Activated naive CD4-positive, alpha-beta T cell treated with anti-CD3 and anti-CD28 coated beads for 36 hours (primary cell): ENCODE measurements around the gene SLC48A1. TPM values are rescaled to one million over a fixed set of nuclear protein-coding genes. Genes with fewer than 3 reads are reported as not detected.

Source experiments
- CTCF ChIA-PET: fragments of 350-600 bp; sonication (Branson Sonifier 250); formaldehyde crosslinking; loops from one replicate; lab custom pipeline; 2021; ENCODE audit warnings: antibody characterized with exemption; lab: Charles Lee
- DNase-seq: peaks from one replicate; pipeline ENCODE4 v3.0.0-alpha.2; 2020
- H3K27ac Mint-ChIP-seq: one replicate; pipeline ENCODE4 v1.8.0; 2021; ENCODE audit warnings: mild to moderate bottlenecking, mixed read lengths
- H3K27me3 Mint-ChIP-seq: one replicate; pipeline ENCODE4 v1.8.0; 2021; ENCODE audit warnings: low read depth, mixed read lengths
- H3K36me3 Mint-ChIP-seq: one replicate; pipeline ENCODE4 v1.8.0; 2021; ENCODE audit warnings: low read depth, mixed read lengths
- H3K4me1 Mint-ChIP-seq: one replicate; pipeline ENCODE4 v1.8.0; 2021; ENCODE audit warnings: low read depth, mixed read lengths
- H3K4me3 Mint-ChIP-seq: one replicate; pipeline ENCODE4 v1.8.0; 2021; ENCODE audit warnings: mild to moderate bottlenecking, moderate library complexity, mixed read lengths
- H3K9me3 Mint-ChIP-seq: one replicate; pipeline ENCODE4 v1.8.0; 2021; ENCODE audit warnings: mixed read lengths
- intact Hi-C: fragments of 100-400 bp; cut with micrococcal nuclease; formaldehyde crosslinking; loops from one replicate; pipeline ENCODE4 v1.15.1; 2023
- total RNA-seq, 2 experiments: library from RNA; stranded (reverse); gene quantifications; one replicate each; pipeline ENCODE4 v1.2.3, GENCODE V29; 2021

Gene SLC48A1
- total RNA-seq, 2 experiments from 2014 or later, result 16.6 to 21.0 TPM

DNA sequence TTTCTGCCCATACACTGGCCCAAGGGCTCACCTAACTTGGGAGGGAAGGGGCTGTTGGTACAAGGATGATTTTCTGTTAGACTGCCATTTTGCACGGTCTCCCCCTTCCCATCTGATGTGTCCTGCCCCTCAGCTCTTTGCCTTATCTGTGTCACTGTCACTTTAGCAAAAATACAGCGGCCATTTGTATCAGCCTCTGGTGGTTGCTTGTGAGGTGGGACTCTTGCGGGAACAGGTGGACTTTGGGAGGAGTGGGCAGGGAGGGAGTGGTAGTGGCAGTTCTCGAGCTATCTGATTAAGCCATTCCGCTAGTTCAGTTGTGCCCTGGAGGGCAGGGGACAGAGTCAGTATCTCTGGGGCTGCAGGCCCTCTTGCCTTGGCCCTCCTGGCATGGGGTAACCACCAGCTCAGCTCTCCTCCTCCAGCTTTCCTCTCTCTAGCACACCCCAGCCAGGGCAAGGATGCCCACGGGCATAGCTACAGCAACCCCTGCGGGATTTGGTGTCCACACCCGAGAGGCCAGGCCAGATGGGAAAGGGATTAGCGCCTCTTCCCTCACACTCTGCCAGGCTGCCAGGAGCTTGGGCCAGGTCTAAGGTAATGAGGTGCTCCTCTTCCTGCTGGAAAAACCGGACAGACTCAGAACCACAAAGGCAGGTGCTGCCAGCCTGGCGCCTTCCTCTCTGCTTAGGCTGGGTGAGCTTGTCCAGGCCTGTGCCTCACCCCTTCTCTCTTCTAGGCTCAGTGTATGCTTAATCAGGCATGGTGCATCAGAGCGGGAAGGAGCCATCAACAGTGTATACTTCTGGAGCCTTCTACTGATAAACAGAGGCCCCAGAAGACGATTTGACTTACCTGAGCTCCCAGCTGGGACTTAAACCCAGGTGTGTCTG lies 8.7 kb downstream of the SLC48A1 start:
- Mint-ChIP-seq H3K4me3 (peak overlapping the region; percentile 4), H3K27ac (peak overlapping the region; percentile 82), H3K36me3 (peaks cover 13% of the 10 kb centered on the region)

DNA sequence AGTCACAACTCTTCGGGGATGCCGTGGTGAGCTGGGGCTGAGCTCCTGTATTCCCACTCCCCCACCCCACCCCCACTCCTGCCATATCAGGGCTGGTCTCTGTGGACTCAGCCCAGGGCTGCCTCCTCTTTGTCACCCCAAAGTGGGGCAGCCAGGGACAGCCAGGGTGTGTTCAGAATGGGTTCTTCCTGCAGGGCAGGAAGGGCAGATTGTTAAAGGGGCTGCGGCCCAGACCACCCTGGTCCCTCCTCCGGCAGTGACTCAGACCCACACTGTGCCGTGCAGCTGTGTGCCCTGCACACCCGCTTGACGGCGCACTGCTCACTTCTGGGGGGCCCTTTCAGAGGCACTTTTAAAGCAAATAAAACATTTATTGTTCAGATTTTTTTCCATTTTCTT lies 9.3 kb downstream of the SLC48A1 start:
- Mint-ChIP-seq H3K36me3 (peaks cover 20% of the 10 kb centered on the region), H3K4me3 (no peak overlapping the region), H3K9me3 (no peaks in the 10 kb centered on the region), H3K27me3 (no peaks in the 10 kb centered on the region), H3K4me1 (peaks cover 31% of the 10 kb centered on the region), H3K27ac (peak overlapping the region; percentile 82)
- peak; percentile 31 for DNase-seq
- intact Hi-C loops, result no loop called here
- CTCF ChIA-PET, result interaction anchor here (1.1 to 20.0 kb wide), 5 partner anchors 10 to 66 kb away, joined by 5 to 728 read pairs (median 70); partner anchors contain the start of gene SLC48A1

More for the DNA sequence above, 8.7 kb downstream of the SLC48A1 start:
- no peak for DNase-seq
- no peaks in the 10 kb centered on the region for H3K9me3 Mint-ChIP-seq
- H3K27me3 Mint-ChIP-seq, result no peaks in the 10 kb centered on the region
- intact Hi-C loops, result no loop called here
- peaks cover 28% of the 10 kb centered on the region for H3K4me1 Mint-ChIP-seq
- CTCF ChIA-PET, result interaction anchor here (0.7 to 20.0 kb wide), 8 partner anchors 7 to 85 kb away, joined by 3 to 728 read pairs (median 38); partner anchors contain the start of gene SLC48A1

DNA sequence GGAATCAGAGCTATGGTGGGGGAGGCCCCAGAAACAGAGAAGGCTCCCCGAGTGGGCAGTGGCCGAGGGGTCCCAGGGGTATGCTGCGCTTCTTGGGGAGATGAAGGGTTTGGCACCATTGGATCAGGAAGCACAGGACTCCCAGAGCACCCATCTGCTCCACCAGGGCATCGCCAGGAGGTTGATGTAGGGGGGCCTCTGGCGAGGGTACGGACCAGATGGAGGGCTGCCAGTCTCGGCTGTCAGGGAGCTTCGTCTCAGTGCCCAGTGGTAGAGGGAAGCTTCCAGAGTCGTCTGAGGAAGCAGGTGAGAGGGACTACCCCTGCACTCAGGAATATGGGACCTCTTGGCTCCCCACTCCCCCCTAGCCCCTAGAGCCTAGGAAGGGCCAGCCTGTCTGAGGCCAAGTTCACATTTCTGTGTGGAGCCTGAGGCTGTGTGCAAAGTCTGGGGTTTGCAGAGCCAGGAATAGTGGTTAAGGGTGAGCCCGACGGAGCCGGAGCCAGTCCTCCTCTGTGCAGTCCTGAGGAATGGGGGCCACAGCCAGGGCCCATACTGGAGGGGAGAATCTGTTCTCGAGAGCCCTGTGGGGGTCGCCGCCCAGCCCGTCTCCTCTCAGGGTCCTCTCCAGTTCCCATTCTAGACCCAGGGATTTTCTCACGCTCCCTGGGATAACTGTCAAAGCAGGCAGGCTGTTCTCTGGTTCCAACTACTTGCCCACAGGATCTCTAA lies 10.2 kb downstream of the SLC48A1 start:
- Mint-ChIP-seq H3K4me1 (peaks cover 38% of the 10 kb centered on the region), H3K9me3 (no peaks in the 10 kb centered on the region), H3K4me3 (no peak overlapping the region), H3K27me3 (no peaks in the 10 kb centered on the region), H3K27ac (peak overlapping the region; percentile 50), H3K36me3 (peaks cover 28% of the 10 kb centered on the region)
- CTCF ChIA-PET, result interaction anchor here (0.8 to 20.0 kb wide), 3 partner anchors 19 to 55 kb away, joined by 3 to 728 read pairs (median 5); no protein-coding TSS in a partner anchor
- DNase-seq, result no peak
- intact Hi-C loops, result no loop called here

DNA sequence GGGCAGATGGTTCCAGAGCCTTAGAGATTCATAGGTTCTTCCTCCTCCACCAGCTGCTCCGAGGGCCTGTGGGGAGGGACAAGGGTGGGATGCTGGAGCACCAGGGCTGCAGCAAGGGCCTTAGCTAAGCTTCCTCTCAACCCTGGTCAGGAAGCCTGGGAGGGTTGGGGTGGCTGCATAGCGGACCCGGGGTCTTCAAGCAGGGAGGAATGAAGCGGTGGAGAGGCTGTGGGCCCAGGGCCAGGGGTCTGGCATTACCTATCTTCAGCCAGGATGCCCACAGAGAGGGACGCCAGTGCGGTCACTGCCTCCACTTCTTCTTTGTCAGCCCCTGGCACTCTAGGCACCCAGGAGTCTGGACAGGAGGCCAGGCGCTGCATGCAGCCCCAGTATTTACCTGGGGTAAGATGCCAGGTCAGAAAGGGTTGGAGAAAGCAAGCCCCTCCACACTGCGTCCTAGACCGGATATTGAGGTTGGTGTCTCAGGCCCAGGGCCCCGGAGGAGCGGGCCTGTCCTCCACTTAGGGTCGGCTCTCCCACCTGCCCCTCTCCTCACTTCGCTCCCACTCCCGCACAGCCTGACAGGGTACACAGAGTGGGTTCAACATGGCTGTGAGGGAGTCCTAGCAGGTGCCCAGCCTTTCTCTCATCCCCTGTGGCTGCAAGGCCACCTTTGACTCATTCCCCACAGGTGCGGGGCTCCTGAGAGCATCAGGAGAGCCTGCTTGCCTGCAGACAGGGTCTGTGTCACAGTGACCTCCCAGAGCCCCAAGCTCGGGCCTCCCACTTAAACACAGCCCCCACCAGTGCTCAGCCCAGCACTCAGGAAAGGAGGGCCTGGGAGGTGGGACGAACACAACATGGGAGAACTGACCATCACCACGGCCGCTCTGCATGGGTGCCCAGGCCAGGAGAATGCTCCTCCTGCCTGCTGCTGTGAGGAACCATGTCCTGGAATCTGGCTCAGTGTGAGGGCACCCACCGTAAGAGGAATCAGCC lies 11.1 kb downstream of the SLC48A1 start:
- Mint-ChIP-seq H3K27me3 (no peaks in the 10 kb centered on the region), H3K4me1 (peaks cover 36% of the 10 kb centered on the region), H3K9me3 (no peaks in the 10 kb centered on the region), H3K4me3 (no peak overlapping the region), H3K36me3 (peaks cover 35% of the 10 kb centered on the region), H3K27ac (peak overlapping the region; percentile 86)
- intact Hi-C loops, result no loop called here
- CTCF ChIA-PET, result interaction anchor here (0.9 to 20.0 kb wide), 6 partner anchors 17 to 55 kb away, joined by 5 to 728 read pairs (median 12); no protein-coding TSS in a partner anchor
- DNase-seq, result no peak

DNA sequence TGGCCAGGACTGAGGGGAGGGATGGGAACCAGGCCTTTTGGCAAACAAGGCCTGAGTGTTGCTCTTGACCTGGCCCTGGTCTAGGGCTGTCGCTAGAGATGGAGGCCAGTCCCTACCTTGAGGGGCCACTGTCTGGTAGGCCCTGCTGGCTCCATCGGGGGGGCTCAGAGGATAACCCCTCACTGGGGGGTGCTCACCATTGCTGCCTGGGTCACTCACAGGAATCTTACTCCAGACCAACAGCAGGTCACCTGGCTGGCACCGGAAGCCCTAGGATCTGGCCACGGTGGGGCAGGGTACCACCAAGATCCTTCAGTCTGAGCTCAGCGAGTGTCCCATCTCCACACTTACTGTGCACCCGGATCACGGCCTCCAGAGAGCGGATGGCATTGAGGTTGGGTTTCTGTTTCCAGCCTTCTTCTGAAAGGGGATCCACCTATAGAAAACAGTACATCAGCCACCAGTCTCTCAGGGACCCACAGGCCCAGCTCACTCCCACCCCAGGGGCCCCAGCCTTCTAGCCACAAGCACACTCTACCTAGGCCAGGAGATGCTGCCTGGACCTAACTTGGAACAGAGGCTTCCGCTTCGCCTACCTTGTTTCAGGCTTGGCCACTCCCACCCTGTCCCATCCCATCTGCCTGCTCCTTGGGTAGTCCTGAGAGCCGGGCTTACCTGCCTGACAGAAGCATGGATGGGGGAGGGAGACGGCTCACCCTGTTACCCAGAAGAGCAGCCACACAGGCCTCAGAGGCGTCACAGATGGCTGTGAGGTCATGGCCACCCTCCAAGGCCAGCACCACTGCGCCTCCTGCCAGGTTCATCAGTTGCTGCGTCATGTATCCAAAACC lies 12.2 kb downstream of the SLC48A1 start:
- intact Hi-C loops, result no loop called here
- H3K36me3 Mint-ChIP-seq, result peaks cover 38% of the 10 kb centered on the region
- CTCF ChIA-PET, result interaction anchor here (0.9 to 3.5 kb wide), 9 partner anchors 8 to 68 kb away, joined by 3 to 21 read pairs (median 5); partner anchors contain the start of gene SLC48A1
- peaks cover 33% of the 10 kb centered on the region for H3K4me1 Mint-ChIP-seq
- no peak overlapping the region for H3K4me3 Mint-ChIP-seq
- peak overlapping the region; percentile 86 for H3K27ac Mint-ChIP-seq
- H3K9me3 Mint-ChIP-seq, result no peaks in the 10 kb centered on the region
- no peak for DNase-seq
- H3K27me3 Mint-ChIP-seq, result no peaks in the 10 kb centered on the region

DNA sequence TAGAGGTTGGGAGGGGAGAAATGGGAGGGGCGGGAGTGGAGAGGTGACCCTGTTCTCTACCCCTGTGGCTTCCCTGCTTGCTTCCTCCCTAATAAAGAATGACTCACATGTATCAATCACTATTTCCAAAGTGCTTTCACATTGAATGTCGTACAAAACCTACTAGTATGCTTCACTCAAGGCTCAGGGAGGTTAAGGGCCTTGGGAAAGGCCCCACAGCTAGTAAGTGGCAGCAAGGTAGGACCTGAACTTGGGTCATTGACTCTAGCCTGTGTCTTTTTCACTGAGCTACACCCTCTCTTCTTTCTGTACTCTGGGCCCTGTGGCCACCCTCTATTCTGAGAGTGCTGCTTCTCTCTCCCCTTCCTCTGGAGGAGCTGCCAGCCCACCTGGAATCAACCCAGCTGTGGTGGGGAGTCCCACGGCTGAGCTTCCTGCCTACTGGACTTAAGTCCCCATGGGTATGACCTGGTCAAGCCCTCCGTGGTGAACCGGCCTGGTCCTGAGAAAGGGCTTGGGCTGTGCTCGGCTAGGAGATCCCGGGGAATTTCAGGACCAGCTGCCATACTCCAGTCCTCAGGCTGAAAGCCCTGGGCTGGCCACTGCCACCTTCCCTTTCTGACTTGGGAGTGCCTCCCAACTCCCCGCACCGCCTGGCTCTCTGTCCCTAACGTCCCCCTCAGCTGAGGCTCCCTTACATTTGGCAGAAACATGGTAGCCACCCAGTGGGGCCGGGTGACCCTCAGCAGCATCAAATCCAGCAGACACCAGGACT lies 13.0 kb downstream of the SLC48A1 start:
- H3K27ac Mint-ChIP-seq, result peak overlapping the region; percentile 86
- H3K27me3 Mint-ChIP-seq, result no peaks in the 10 kb centered on the region
- peaks cover 46% of the 10 kb centered on the region for H3K36me3 Mint-ChIP-seq
- CTCF ChIA-PET, result interaction anchor here (0.9 to 3.5 kb wide), 11 partner anchors 9 to 69 kb away, joined by 3 to 21 read pairs (median 4); partner anchors contain the start of gene SLC48A1
- H3K4me3 Mint-ChIP-seq, result no peak overlapping the region
- no peaks in the 10 kb centered on the region for H3K9me3 Mint-ChIP-seq
- no peak for DNase-seq
- intact Hi-C loops, result no loop called here
- peaks cover 33% of the 10 kb centered on the region for H3K4me1 Mint-ChIP-seq

DNA sequence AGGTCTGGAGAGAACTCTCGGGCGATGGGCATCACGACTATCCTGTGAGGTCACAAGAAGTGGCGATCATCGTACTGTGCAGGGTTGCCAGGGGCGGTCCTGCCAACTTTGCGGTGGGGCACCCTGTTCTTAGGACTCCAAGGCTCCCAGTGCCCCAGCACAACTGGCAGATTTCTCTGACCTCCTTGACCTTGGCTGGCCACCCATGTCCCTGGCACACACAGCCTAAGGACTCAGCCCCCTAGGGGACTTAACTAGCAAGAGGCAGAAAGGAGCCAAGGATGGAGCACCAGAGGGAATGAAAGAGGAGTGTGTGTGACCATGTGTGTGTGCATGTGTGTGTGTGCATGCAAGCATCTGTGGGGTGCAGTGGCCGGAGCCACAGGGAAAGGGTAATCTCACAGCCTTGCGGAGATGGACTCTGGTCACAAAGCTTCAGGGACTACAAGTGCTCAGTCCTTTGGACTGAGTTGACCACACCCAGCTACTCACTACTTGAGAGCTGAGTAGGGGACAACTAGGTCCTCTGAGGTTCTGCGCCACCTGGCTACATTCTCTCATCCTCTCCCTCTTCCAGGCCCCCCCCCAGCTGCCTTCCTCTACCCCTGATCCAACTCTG lies 13.7 kb downstream of the SLC48A1 start:
- Mint-ChIP-seq H3K9me3 (no peaks in the 10 kb centered on the region), H3K4me3 (no peak overlapping the region), H3K27ac (peak overlapping the region; percentile 86), H3K36me3 (peaks cover 48% of the 10 kb centered on the region), H3K27me3 (no peaks in the 10 kb centered on the region), H3K4me1 (peaks cover 33% of the 10 kb centered on the region)
- intact Hi-C loops, result no loop called here
- CTCF ChIA-PET, result interaction anchor here (0.9 to 3.5 kb wide), 10 partner anchors 10 to 69 kb away, joined by 3 to 21 read pairs (median 4); partner anchors contain the start of gene SLC48A1
- DNase-seq, result no peak

DNA sequence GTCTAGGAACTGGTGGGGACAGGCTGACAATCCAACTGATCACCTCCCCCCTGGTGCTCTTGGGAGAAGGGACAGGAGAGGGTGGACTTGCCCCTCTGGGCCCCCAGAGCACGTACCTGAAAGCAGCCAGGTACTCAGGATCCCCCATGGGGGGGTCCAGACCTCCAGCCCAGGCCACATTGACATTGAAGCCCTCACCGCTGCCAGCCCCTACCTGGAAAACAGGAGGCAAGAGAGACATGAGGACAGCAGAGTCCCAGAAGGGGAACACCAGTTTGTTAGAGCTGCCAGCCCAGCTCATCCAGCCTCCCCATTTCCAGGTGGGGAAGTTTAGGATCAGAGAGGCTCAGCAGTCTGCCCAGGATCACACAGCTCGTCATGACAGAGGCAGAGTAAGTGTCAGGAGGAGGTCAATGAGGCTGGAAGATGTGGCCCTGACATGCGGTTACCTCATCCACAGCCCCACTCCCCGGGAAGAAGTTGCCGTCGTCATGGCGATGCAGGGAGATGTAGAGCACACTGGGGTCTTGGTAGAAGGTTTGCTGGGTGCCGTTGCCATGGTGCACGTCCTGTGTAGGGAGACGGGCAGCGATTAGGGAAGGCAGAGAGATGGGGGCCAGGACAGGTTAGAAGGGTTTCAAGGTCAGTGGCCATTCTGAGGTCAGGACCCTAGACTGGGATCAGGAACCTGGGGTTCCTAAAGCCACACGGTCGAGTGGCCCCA lies 14.7 kb downstream of the SLC48A1 start:
- Mint-ChIP-seq H3K36me3 (peaks cover 57% of the 10 kb centered on the region), H3K4me3 (no peak overlapping the region), H3K4me1 (peaks cover 31% of the 10 kb centered on the region), H3K27me3 (no peaks in the 10 kb centered on the region), H3K9me3 (no peaks in the 10 kb centered on the region), H3K27ac (peak overlapping the region; percentile 86)
- DNase-seq, result no peak
- CTCF ChIA-PET, result interaction anchor here (0.6 to 3.7 kb wide), 9 partner anchors 8 to 133 kb away, joined by 3 to 21 read pairs (median 4); no protein-coding TSS in a partner anchor
- intact Hi-C loops, result no loop called here

DNA sequence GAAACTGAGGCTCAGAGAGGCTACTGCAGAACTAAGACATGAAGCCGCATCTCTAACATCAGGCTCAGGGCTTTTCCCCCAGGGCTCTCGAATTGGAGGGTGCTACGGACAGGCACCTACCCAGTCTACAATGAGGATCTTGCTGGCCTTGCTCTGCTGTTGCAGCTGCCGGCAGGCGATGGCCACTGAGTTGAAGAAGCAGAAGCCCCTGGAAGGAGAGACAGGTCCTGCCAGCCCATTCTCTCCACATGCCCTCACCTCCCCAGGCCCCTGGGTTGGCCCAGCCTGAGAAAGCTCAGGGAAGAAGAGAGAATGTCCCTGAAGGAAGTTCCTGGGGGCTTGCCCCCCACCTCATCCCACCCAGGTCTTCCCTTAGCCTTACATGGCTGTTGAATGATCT lies 16.1 kb downstream of the SLC48A1 start:
- no peak for DNase-seq
- H3K4me3 Mint-ChIP-seq, result no peak overlapping the region
- CTCF ChIA-PET, result interaction anchor here (0.6 to 3.7 kb wide), 9 partner anchors 9 to 285 kb away, joined by 3 to 22 read pairs (median 5); no protein-coding TSS in a partner anchor
- H3K27ac Mint-ChIP-seq, result peak overlapping the region; percentile 51
- H3K27me3 Mint-ChIP-seq, result no peaks in the 10 kb centered on the region
- H3K36me3 Mint-ChIP-seq, result peaks cover 62% of the 10 kb centered on the region
- intact Hi-C loops, result no loop called here
- H3K9me3 Mint-ChIP-seq, result no peaks in the 10 kb centered on the region
- peaks cover 29% of the 10 kb centered on the region for H3K4me1 Mint-ChIP-seq
